Transverse colon (tissue), 4 donors: ENCODE measurements around the gene RFPL2. TPM values are rescaled to one million over a fixed set of nuclear protein-coding genes. Genes with fewer than 3 reads are reported as not detected.

Source experiments
- DNase-seq: peaks from one replicate; pipeline ENCODE4 v3.0.0-alpha.2; 2019
- H3K27ac ChIP-seq, 4 donors: fragments of 200-600 bp; sonication (generic); 2 replicates each; pipeline ENCODE4 v1.5.1; 2016 to 2018; ENCODE audit warnings: inconsistent platforms in 4 of 4
- H3K27me3 ChIP-seq: fragments of 200-600 bp; sonication (generic); 2 replicates; pipeline ENCODE4 v1.5.1; 2017; ENCODE audit warnings: inconsistent platforms
- H3K36me3 ChIP-seq, 4 donors: fragments of 200-600 bp; sonication (generic); 2 replicates each; pipeline ENCODE4 v1.5.1; 2017 to 2019; ENCODE audit warnings: inconsistent platforms in 4 of 4
- H3K4me1 ChIP-seq, 4 donors: fragments of 200-600 bp; sonication (generic); 2 replicates each; pipeline ENCODE4 v1.5.1; 2017 to 2020; ENCODE audit warnings: inconsistent platforms in 4 of 4
- H3K4me3 ChIP-seq, 4 donors: fragments of 200-600 bp; sonication (generic); 1 replicate in 1 of 4; 2 replicates in 3 of 4; pipeline versions ENCODE4 v1.5.1 to v1.6.1; 2017 to 2019; ENCODE audit warnings: inconsistent platforms in 4 of 4
- H3K9me3 ChIP-seq, 2 donors: fragments of 200-600 bp; sonication (generic); 2 replicates each; pipeline ENCODE4 v1.5.1; 2017 to 2019; ENCODE audit warnings: inconsistent platforms in 2 of 2
- CTCF ChIP-seq, 5 experiments: fragments of 200-600 bp in 3 of 5; fragments of 450-650 bp in 2 of 5; sonication (generic) in 3 of 5; IDR thresholded peaks; 1 replicate in 2 of 5; 2 replicates in 3 of 5; pipeline ENCODE4 v1.5.1; 2016 to 2017; ENCODE audit warnings: antibody characterized with exemption in 5 of 5, inconsistent platforms in 3 of 5, mild to moderate bottlenecking in 2 of 5, moderate library complexity in 1 of 5
- EP300 ChIP-seq: sonication (generic); formaldehyde crosslinking; IDR thresholded peaks from one replicate; pipeline ENCODE4 v1.6.1; 2017; ENCODE audit warnings: antibody characterized with exemption, low read depth
- POLR2A ChIP-seq: fragments of 450-650 bp; IDR thresholded peaks from one replicate; pipeline ENCODE4 v1.6.1; 2016; ENCODE audit warnings: antibody characterized with exemption, mild to moderate bottlenecking, moderate library complexity
- POLR2AphosphoS5 ChIP-seq, 3 donors: sonication (generic); formaldehyde crosslinking; IDR thresholded peaks; one replicate each; pipeline ENCODE4 v1.6.1; 2016; ENCODE audit warnings: antibody characterized with exemption in 3 of 3
- WGBS, 2 donors: methylation state at CpG; one replicate each; pipeline ENCODE4 v1.1.5; 2018; ENCODE audit warnings: low coverage in 1 of 2; 5-methylcytosine and 5-hydroxymethylcytosine counted together
- in situ Hi-C, 4 donors: fragments of 200-750 bp; cut with MboI; loops; one replicate each; pipeline versions ENCODE4 v1.15.0 to v1.15.1; 2017; ENCODE audit warnings: low sequenced_read_pairs in 3 of 4, low pct_ligation_motif_present in 1 of 4, low pct_unique_long_range_greater_than_20kb in 1 of 4
- intact Hi-C: fragments of 100-400 bp; cut with DNase I; formaldehyde crosslinking; loops from one replicate; pipeline ENCODE4 v1.15.1; 2023; ENCODE audit warnings: low total_unique reads
- total RNA-seq, 4 donors: library from RNA; depleted of rRNA; stranded (reverse); fragments of >200 nt; gene quantifications; one replicate each; pipeline ENCODE4 v1.1.0, GENCODE V29; 2016

Gene RFPL2
- total RNA-seq, 4 donors from 2014 or later = not detected

- H3K36me3 ChIP-seq = no peaks in the 10 kb centered on the region
- DNase-seq = no peak
- TF ChIP-seq POLR2AphosphoS5 (IDR thresholded peaks at IDR 0.05) (no peak), EP300 (no peak), CTCF (IDR thresholded peaks at IDR 0.05) (no peak), POLR2A (no peak)
- H3K9me3 ChIP-seq = no peaks in the 10 kb centered on the region
- no peak overlapping the region for H3K27ac ChIP-seq
- intact Hi-C loops (no loop called here), in situ Hi-C loops (no loop called here)
- peak overlapping the region in 2 of 4 donors; percentile 13 to 29 for H3K4me3 ChIP-seq
- WGBS, 2 donors = 43% methylated on average over 52 of the region's 53 CpGs; no CpG with 5 or more reads in 1 of the 2 donors
- peaks cover 33% of the 10 kb centered on the region for H3K27me3 ChIP-seq
- peaks cover 0 to 12% (median 7%) of the 10 kb centered on the region in 4 donors for H3K4me1 ChIP-seq
These were observed 1.5 kb downstream of the RFPL2 start for GRCh38 chr22:32203181-32204039.

GRCh38 chr22:32202539-32203180 lies 2.2 kb downstream of the RFPL2 start:
- in situ Hi-C loops (no loop called here), intact Hi-C loops (no loop called here)
- TF ChIP-seq CTCF (IDR thresholded peaks at IDR 0.05) (peak; percentile 33 to 77 (median 58)), POLR2A (no peak), POLR2AphosphoS5 (IDR thresholded peaks at IDR 0.05) (no peak), EP300 (no peak)
- Histone ChIP-seq H3K9me3 (no peaks in the 10 kb centered on the region), H3K36me3 (no peaks in the 10 kb centered on the region), H3K27me3 (peaks cover 35% of the 10 kb centered on the region), H3K4me1 (peaks cover 0 to 12% (median 7%) of the 10 kb centered on the region in 4 donors), H3K4me3 (peak overlapping the region in 2 of 4 donors; percentile 13 to 29), H3K27ac (no peak overlapping the region)
- peak; percentile 71 for DNase-seq
- WGBS, 2 donors = 6% methylated on average over 29 of the region's 29 CpGs; no CpG with 5 or more reads in 1 of the 2 donors

- no peak overlapping the region for H3K4me3 ChIP-seq
- in situ Hi-C loops (no loop called here), intact Hi-C loops (no loop called here)
- H3K36me3 ChIP-seq = no peaks in the 10 kb centered on the region
- no peak for DNase-seq
- WGBS, 2 donors = 22 to 29% methylated on average over 1 to 4 of the region's 4 CpGs
- H3K27me3 ChIP-seq = peaks cover 40% of the 10 kb centered on the region
- H3K9me3 ChIP-seq = no peaks in the 10 kb centered on the region
- H3K27ac ChIP-seq = no peak overlapping the region
- no peak for TF ChIP-seq EP300
- TF ChIP-seq POLR2A = no peak
- TF ChIP-seq POLR2AphosphoS5 (IDR thresholded peaks at IDR 0.05) = no peak
- no peak for TF ChIP-seq CTCF (IDR thresholded peaks at IDR 0.05)
- H3K4me1 ChIP-seq = peaks cover 0 to 12% (median 7%) of the 10 kb centered on the region in 4 donors
These were observed 2.7 kb downstream of the RFPL2 start for GRCh38 chr22:32202161-32202538.

DNA sequence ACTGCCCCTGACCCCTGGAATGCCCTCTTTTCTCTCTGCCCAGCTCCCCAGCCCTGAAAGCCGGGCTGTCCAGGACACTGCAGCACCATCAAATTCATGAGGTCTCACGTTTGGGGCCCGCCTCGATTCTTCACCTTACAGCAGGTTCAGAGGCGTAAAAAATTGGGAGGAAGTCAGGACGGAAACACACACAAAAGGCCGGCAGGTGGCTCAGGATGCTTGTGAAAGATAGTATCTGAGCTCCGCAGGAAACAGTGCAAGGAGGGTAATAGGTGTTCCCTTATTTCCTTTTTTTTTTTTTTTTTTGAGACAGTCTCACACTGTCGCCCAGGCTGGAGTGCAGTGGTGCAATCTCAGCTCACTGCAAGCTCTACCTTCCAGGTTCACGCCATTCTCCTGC lies 4.1 kb downstream of the RFPL2 start:
- 76 to 77% methylated on average over 3 to 10 of the region's 10 CpGs for WGBS, 2 donors
- H3K4me3 ChIP-seq = no peak overlapping the region
- H3K36me3 ChIP-seq = no peaks in the 10 kb centered on the region
- no peak overlapping the region for H3K27ac ChIP-seq
- no peak for DNase-seq
- in situ Hi-C loops (no loop called here), intact Hi-C loops (no loop called here)
- H3K9me3 ChIP-seq = no peaks in the 10 kb centered on the region
- H3K4me1 ChIP-seq = peaks cover 0 to 12% (median 7%) of the 10 kb centered on the region in 4 donors
- TF ChIP-seq EP300 = no peak
- peaks cover 51% of the 10 kb centered on the region for H3K27me3 ChIP-seq
